ENCODE results near the gene CFAP61.

The CFAP61 gene

DNA sequence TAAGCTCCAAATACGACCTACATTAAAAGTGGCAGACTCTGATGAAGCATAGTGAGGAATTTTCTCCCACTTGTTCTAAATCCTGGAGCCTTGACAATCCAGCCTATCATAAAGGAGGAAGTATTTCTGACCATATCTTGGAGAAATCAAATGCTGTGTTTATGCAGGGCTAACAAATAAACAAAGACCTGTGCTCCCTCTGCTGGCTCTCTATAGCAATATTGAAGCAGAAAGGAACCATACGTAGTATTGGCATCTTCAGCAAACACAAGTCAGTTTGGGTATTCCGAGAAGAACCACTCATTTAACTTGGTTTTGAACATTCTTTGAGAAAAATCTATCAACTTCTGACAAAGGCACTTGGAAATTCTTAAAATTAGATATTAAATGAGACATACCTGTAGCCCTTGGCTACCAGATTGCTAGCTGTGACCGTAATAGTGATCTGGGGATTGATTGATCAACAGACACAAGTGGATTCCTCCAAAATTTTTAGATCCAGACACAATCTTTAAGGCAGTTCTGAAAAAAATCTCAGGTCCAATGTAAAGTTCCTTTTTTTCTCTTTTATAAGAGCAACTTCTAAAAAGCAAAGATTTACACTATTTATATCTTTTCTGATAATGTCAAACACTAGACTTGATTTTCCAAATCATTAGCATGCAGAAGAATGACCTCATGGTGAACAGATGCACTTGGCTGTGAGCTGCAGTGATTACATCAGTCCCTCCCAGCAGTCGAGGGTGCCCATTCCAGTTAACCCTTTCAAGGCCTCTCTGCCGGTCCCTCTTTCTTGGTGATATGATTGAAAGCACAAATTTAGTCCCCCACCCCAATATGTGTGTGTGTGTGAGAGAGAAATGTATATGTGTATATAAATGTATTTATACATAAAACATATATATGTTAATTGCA, 355.8 kb downstream of the CFAP61 start:
- DNase-seq = no peak

DNA sequence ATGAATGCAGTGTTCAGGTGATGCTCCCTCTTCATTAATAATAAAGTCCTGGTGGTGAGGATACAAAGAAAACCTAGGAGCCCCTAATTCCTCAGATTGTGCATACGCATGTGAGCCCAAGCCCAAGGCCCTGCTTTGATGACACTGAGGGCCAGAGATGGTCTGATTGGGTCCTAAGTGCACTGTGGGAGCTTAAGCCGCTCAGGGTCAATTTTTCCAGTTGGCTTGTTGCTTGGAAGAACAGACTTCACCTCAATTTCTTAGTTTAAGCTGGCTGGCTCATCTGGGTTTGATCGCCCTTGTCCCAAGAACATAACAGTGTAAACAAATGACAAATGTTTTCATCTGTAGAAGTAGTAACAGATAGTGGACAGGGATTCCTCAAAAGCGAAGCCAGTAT, 357.0 kb downstream of the CFAP61 start:
- no peak for DNase-seq

Data from activated CD8-positive, alpha-beta memory T cell treated with anti-CD3 and anti-CD28 coated beads, Interleukin-2, amount 50 U/mL, for 48 hours (primary cell).